Neural cell (in vitro differentiated cells): ENCODE data around the gene FBXO40. TPM values are rescaled to one million over a fixed set of nuclear protein-coding genes. Genes with fewer than 3 reads are reported as not detected.

Experiments
- H2AFZ ChIP-seq: fragments of 200-600, 300-800 bp; sonication (generic), shearing (Covaris generic); 2 replicates; pipeline ENCODE4 v1.6.0; 2014; ENCODE audit warnings: low read depth, mild to moderate bottlenecking, antibody characterized with exemption, low read length, moderate library complexity
- H3F3A ChIP-seq: fragments of 200-600 bp; shearing (Covaris generic); 2 replicates; pipeline ENCODE4 v1.6.1; 2016; ENCODE audit warnings: mild to moderate bottlenecking, moderate library complexity, mixed read lengths, antibody characterized with exemption, low read length; ENCODE audit not compliant: insufficient read depth, poor library complexity, severe bottlenecking
- H3K27ac ChIP-seq: fragments of 200-600, 300-800 bp; sonication (generic), shearing (Covaris generic); 2 replicates; pipeline ENCODE4 v1.5.1; 2014; ENCODE audit warnings: mild to moderate bottlenecking, low read length, moderate library complexity
- H3K27me3 ChIP-seq: fragments of 300-800, 200-600 bp; sonication (generic), shearing (Covaris generic); 2 replicates; pipeline ENCODE4 v1.6.0; 2014; ENCODE audit warnings: mild to moderate bottlenecking, low read depth, low read length, moderate library complexity; ENCODE audit not compliant: insufficient read depth
- H3K36me3 ChIP-seq: fragments of 300-800, 200-600 bp; sonication (generic), shearing (Covaris generic); 2 replicates; pipeline ENCODE4 v1.5.1; 2014; ENCODE audit warnings: mild to moderate bottlenecking, antibody characterized with exemption, low read length, moderate library complexity; ENCODE audit not compliant: insufficient read depth
- H3K4me2 ChIP-seq: fragments of 300-800, 200-600 bp; sonication (generic), shearing (Covaris generic); 2 replicates; pipeline ENCODE4 v1.6.0; 2014; ENCODE audit warnings: mild to moderate bottlenecking, low read length
- H3K4me3 ChIP-seq: fragments of 300-800, 200-600 bp; sonication (generic), shearing (Covaris generic); 2 replicates; pipeline ENCODE4 v1.5.1; 2014; ENCODE audit warnings: mild to moderate bottlenecking, low read length, moderate library complexity
- H3K79me2 ChIP-seq: fragments of 200-600 bp; shearing (Covaris generic); replicated peaks from 2 replicates; pipeline ENCODE4 v1.6.0; 2014; ENCODE audit warnings: mild to moderate bottlenecking, low read length, moderate library complexity; ENCODE audit not compliant: insufficient read depth
- H3K9ac ChIP-seq: fragments of 300-800, 200-600 bp; sonication (generic), shearing (Covaris generic); 2 replicates; pipeline ENCODE4 v1.6.1; 2016; ENCODE audit warnings: mild to moderate bottlenecking, low read length, mixed read lengths
- H3K9me2 ChIP-seq: fragments of 200-600 bp; shearing (Covaris generic); 2 replicates; pipeline ENCODE4 v1.6.1; 2016; ENCODE audit warnings: mild to moderate bottlenecking, low read length, mixed read lengths; ENCODE audit not compliant: insufficient read depth
- H3K9me3 ChIP-seq: fragments of 200-600, 300-800 bp; sonication (generic), shearing (Covaris generic); 2 replicates; pipeline ENCODE4 v1.6.1; 2016; ENCODE audit warnings: mild to moderate bottlenecking, mixed run types, low read length, moderate library complexity, mixed read lengths
- H4K20me1 ChIP-seq: fragments of 200-600 bp; shearing (Covaris generic); 2 replicates; pipeline ENCODE4 v1.6.1; 2016; ENCODE audit warnings: mild to moderate bottlenecking, mixed run types; ENCODE audit not compliant: insufficient read depth
- CTCF ChIP-seq: fragments of 450-650 bp; IDR thresholded peaks from 2 replicates; pipeline ENCODE4 v1.5.1; 2014; ENCODE audit warnings: antibody characterized with exemption, mild to moderate bottlenecking, moderate library complexity; ENCODE audit not compliant: poor library complexity, severe bottlenecking
- EP300 ChIP-seq: fragments of 450-650 bp; conservative IDR thresholded peaks from 2 replicates; pipeline ENCODE4 v1.6.1; 2014; ENCODE audit warnings: antibody characterized with exemption, mild to moderate bottlenecking, moderate library complexity; ENCODE audit not compliant: poor library complexity, severe bottlenecking
- EZH2 ChIP-seq: fragments of 200-600, 300-800 bp; shearing (Covaris generic), sonication (generic); IDR thresholded peaks from 2 replicates; pipeline ENCODE4 v1.6.1; 2014; ENCODE audit warnings: antibody characterized with exemption, low read length, borderline replicate concordance, mild to moderate bottlenecking; ENCODE audit not compliant: insufficient read depth, poor library complexity, severe bottlenecking
- MXI1 ChIP-seq: fragments of 450-650 bp; conservative IDR thresholded peaks from 2 replicates; pipeline ENCODE4 v1.6.1; 2014; ENCODE audit warnings: antibody characterized with exemption, mild to moderate bottlenecking; ENCODE audit not compliant: poor library complexity, severe bottlenecking
- POLR2AphosphoS5 ChIP-seq: IDR thresholded peaks from 2 replicates; pipeline ENCODE4 v1.6.1; 2012
- RAD21 ChIP-seq: fragments of 450-650 bp; conservative IDR thresholded peaks from 2 replicates; pipeline ENCODE4 v1.6.1; 2014; ENCODE audit warnings: antibody characterized with exemption, mild to moderate bottlenecking, moderate library complexity
- REST ChIP-seq: IDR thresholded peaks from 2 replicates; pipeline ENCODE4 v1.6.1; 2012; ENCODE audit warnings: borderline replicate concordance
- SMC3 ChIP-seq: fragments of 450-650 bp; conservative IDR thresholded peaks from 2 replicates; pipeline ENCODE4 v1.6.1; 2014; ENCODE audit warnings: antibody characterized with exemption, mild to moderate bottlenecking, moderate library complexity; ENCODE audit not compliant: poor library complexity
- TAF1 ChIP-seq: IDR thresholded peaks from 2 replicates; pipeline ENCODE4 v1.6.1; 2012; ENCODE audit warnings: low read depth
- polyA plus RNA-seq: library from polyadenylated mRNA; depleted of rRNA; stranded (reverse); fragments of >200 nt; gene quantifications from 2 replicates; pipeline ENCODE4 v1.2.3, GENCODE V29; 2014

The FBXO40 gene
- polyA plus RNA-seq, 1 donor from 2014 or later, result not detected

GRCh38 chr3:121629601-121630000 is 36.4 kb downstream of the FBXO40 start:
- Histone ChIP-seq H3F3A (no peaks in the 10 kb centered on the region), H3K27me3 (no peaks in the 10 kb centered on the region), H3K4me3 (no peak overlapping the region), H3K4me2 (no peak overlapping the region), H3K9me2 (no peaks in the 10 kb centered on the region), H3K9ac (no peak overlapping the region), H3K27ac (no peak overlapping the region), H3K79me2 (no peaks in the 10 kb centered on the region), H4K20me1 (no peaks in the 10 kb centered on the region), H3K36me3 (no peaks in the 10 kb centered on the region), H3K9me3 (no peaks in the 10 kb centered on the region), H2AFZ (no peak overlapping the region)
- TF ChIP-seq EP300, result no peak
- TF ChIP-seq MXI1, result no peak
- no peak for TF ChIP-seq REST
- no peak for TF ChIP-seq EZH2
- no peak for TF ChIP-seq SMC3
- TF ChIP-seq POLR2AphosphoS5, result no peak
- no peak for TF ChIP-seq RAD21

GRCh38 chr3:121630355-121630754 is 37.2 kb downstream of the FBXO40 start:
- no peaks in the 10 kb centered on the region for H3K27me3 ChIP-seq
- no peaks in the 10 kb centered on the region for H3F3A ChIP-seq
- no peak for TF ChIP-seq CTCF
- no peak for TF ChIP-seq TAF1
- no peak for TF ChIP-seq MXI1
- TF ChIP-seq EP300, result no peak
- TF ChIP-seq RAD21, result no peak
- no peak for TF ChIP-seq POLR2AphosphoS5
- TF ChIP-seq SMC3, result no peak
- no peak for TF ChIP-seq REST
- TF ChIP-seq EZH2, result no peak
- H3K36me3 ChIP-seq, result no peaks in the 10 kb centered on the region
- no peak overlapping the region for H3K4me3 ChIP-seq
- H3K9ac ChIP-seq, result no peak overlapping the region
- H2AFZ ChIP-seq, result no peak overlapping the region
- H4K20me1 ChIP-seq, result no peaks in the 10 kb centered on the region
- H3K27ac ChIP-seq, result no peak overlapping the region
- H3K79me2 ChIP-seq, result no peaks in the 10 kb centered on the region
- H3K9me3 ChIP-seq, result no peaks in the 10 kb centered on the region
- no peak overlapping the region for H3K4me2 ChIP-seq
- no peaks in the 10 kb centered on the region for H3K9me2 ChIP-seq
